Progenitor cell of endocrine pancreas (in vitro differentiated cells): ENCODE results near the gene HELZ2. TPM values are rescaled to one million over a fixed set of nuclear protein-coding genes. Genes with fewer than 3 reads are reported as not detected.
"Not testable (repeated sequence)": the region's sequence is repeated elsewhere in the genome, so short reads cannot be mapped to it uniquely, and the experiment has no call there.

Source experiments
- DNase-seq: peaks from one replicate; pipeline ENCODE4 v3.0.0; 2021; ENCODE audit warnings: low spot score; ENCODE audit not compliant: unreplicated experiment
- H3K27ac Mint-ChIP-seq: 2 replicates; pipeline ENCODE4 v1.8.0; 2021; ENCODE audit warnings: mild to moderate bottlenecking, moderate library complexity, mixed read lengths
- H3K27me3 Mint-ChIP-seq: 2 replicates; pipeline ENCODE4 v1.8.0; 2021; ENCODE audit warnings: mixed read lengths
- H3K36me3 Mint-ChIP-seq: 2 replicates; pipeline ENCODE4 v1.8.0; 2022; ENCODE audit warnings: mixed read lengths; ENCODE audit not compliant: insufficient read depth
- H3K4me1 Mint-ChIP-seq: 2 replicates; pipeline ENCODE4 v1.8.0; 2021; ENCODE audit warnings: low read depth, mixed read lengths
- H3K4me3 Mint-ChIP-seq: 2 replicates; pipeline ENCODE4 v1.8.0; 2021; ENCODE audit warnings: low read depth, mild to moderate bottlenecking, moderate library complexity, mixed read lengths
- H3K9me3 Mint-ChIP-seq: 2 replicates; pipeline ENCODE4 v1.8.0; 2021; ENCODE audit warnings: low read depth, mixed read lengths
- CTCF ChIP-seq: fragments of 200-600 bp; sonication (generic); IDR thresholded peaks from one replicate; pipeline ENCODE4 v1.5.0; 2021; ENCODE audit warnings: antibody characterized with exemption, mild to moderate bottlenecking; ENCODE audit not compliant: unreplicated experiment
- total RNA-seq: library from RNA; stranded (reverse); gene quantifications from 2 replicates; pipeline ENCODE4 v1.2.1, GENCODE V29; 2021

The HELZ2 gene
- total RNA-seq, 1 donor from 2014 or later = 19.3 TPM

- no peak for TF ChIP-seq CTCF
- no peak for DNase-seq
- peaks cover 5% of the 10 kb centered on the region for H3K9me3 Mint-ChIP-seq
- no peaks in the 10 kb centered on the region for H3K27me3 Mint-ChIP-seq
- H3K36me3 Mint-ChIP-seq = peaks cover 30% of the 10 kb centered on the region
- H3K27ac Mint-ChIP-seq = no peak overlapping the region
- H3K4me3 Mint-ChIP-seq = no peak overlapping the region
- H3K4me1 Mint-ChIP-seq = no peaks in the 10 kb centered on the region
Measured at GRCh38 chr20:63612276-63612931, 38.4 kb upstream of the HELZ2 start.

- Mint-ChIP-seq H3K4me3 (no peak overlapping the region), H3K36me3 (peaks cover 23% of the 10 kb centered on the region), H3K9me3 (peaks cover 5% of the 10 kb centered on the region), H3K27ac (no peak overlapping the region), H3K27me3 (no peaks in the 10 kb centered on the region), H3K4me1 (no peaks in the 10 kb centered on the region)
- TF ChIP-seq CTCF = no peak
- no peak for DNase-seq
Measured at GRCh38 chr20:63611646-63612045, 37.6 kb upstream of the HELZ2 start.

GRCh38 chr20:63610581-63611435 is 36.8 kb upstream of the HELZ2 start:
- Mint-ChIP-seq H3K27me3 (no peaks in the 10 kb centered on the region), H3K36me3 (peaks cover 18% of the 10 kb centered on the region)

GRCh38 chr20:63606686-63607085 is 32.6 kb upstream of the HELZ2 start:
- Mint-ChIP-seq H3K27me3 (no peaks in the 10 kb centered on the region), H3K36me3 (peaks cover 3% of the 10 kb centered on the region), H3K9me3 (no peaks in the 10 kb centered on the region), H3K4me1 (no peaks in the 10 kb centered on the region), H3K27ac (no peak overlapping the region), H3K4me3 (no peak overlapping the region)
- no peak for TF ChIP-seq CTCF
- no peak for DNase-seq

More at GRCh38 chr20:63610581-63611435, 36.8 kb upstream of the HELZ2 start:
- no peak for DNase-seq
- Mint-ChIP-seq H3K4me3 (no peak overlapping the region), H3K9me3 (peaks cover 5% of the 10 kb centered on the region), H3K4me1 (no peaks in the 10 kb centered on the region), H3K27ac (no peak overlapping the region)
- TF ChIP-seq CTCF = no peak

- no peak for DNase-seq
- H3K27me3 Mint-ChIP-seq = no peaks in the 10 kb centered on the region
- H3K9me3 Mint-ChIP-seq = no peaks in the 10 kb centered on the region
- no peak overlapping the region for H3K4me3 Mint-ChIP-seq
- TF ChIP-seq CTCF = no peak
- peaks cover 9% of the 10 kb centered on the region for H3K36me3 Mint-ChIP-seq
- no peak overlapping the region for H3K27ac Mint-ChIP-seq
- no peaks in the 10 kb centered on the region for H3K4me1 Mint-ChIP-seq
Measured at GRCh38 chr20:63602321-63602720, 28.3 kb upstream of the HELZ2 start.

- not testable (repeated sequence) for H3K4me3 Mint-ChIP-seq
Measured at GRCh38 chr20:63601679-63602078, 27.6 kb upstream of the HELZ2 start.

More at GRCh38 chr20:63601679-63602078, 27.6 kb upstream of the HELZ2 start:
- not testable (repeated sequence) for H3K27me3 Mint-ChIP-seq, H3K27ac Mint-ChIP-seq, H3K4me1 Mint-ChIP-seq, H3K36me3 Mint-ChIP-seq, H3K9me3 Mint-ChIP-seq, DNase-seq
